ENCODE results near the gene MMP13. TPM values are rescaled to one million over a fixed set of nuclear protein-coding genes. Genes with fewer than 3 reads are reported as not detected.

MMP13 gene
- polyA plus RNA-seq, 1 experiment: not detected

DNA sequence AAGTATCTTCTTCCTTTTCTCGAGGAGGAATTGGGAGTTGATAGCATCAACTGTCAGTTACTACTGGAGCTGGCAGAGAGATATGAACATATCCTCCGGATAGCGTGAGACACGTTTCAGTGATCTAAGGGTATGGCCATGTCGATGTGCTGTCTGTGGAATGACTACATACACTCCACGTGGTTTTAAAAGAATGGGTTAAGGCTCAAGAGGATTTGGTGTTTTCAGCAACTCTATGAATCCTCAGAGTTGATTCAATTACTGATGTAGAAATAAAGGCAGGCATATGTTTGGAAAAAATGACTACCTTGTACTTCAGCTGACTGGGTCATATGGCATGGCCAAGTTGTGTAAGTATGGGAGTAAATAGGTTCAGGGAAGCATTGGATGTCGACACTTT is 22.9 kb downstream of the MMP13 start:
- peaks cover 8% of the 10 kb centered on the region for H3K27me3 ChIP-seq (ENCODE audit: control insufficient read depth, insufficient read depth, low read length)
- TF ChIP-seq, protein P1, sequence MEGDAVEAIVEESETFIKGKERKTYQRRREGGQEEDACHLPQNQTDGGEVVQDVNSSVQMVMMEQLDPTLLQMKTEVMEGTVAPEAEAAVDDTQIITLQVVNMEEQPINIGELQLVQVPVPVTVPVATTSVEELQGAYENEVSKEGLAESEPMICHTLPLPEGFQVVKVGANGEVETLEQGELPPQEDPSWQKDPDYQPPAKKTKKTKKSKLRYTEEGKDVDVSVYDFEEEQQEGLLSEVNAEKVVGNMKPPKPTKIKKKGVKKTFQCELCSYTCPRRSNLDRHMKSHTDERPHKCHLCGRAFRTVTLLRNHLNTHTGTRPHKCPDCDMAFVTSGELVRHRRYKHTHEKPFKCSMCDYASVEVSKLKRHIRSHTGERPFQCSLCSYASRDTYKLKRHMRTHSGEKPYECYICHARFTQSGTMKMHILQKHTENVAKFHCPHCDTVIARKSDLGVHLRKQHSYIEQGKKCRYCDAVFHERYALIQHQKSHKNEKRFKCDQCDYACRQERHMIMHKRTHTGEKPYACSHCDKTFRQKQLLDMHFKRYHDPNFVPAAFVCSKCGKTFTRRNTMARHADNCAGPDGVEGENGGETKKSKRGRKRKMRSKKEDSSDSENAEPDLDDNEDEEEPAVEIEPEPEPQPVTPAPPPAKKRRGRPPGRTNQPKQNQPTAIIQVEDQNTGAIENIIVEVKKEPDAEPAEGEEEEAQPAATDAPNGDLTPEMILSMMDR (IDR thresholded peaks at IDR 0.05; ENCODE audit: low read depth, low read length): no peak
- ChIA-PET CTCF (interaction anchor here (4.9 to 8.4 kb wide), 2 partner anchors 9 to 18 kb away, joined by 37 to 63 read pairs; no protein-coding TSS in a partner anchor), POLR2A (no interaction called here)
- no peaks in the 10 kb centered on the region for H3K9me3 ChIP-seq (ENCODE audit: control insufficient read depth, insufficient read depth, low read length)
- H3K4me3 ChIP-seq (ENCODE audit: low read depth, low read length): no peak overlapping the region
- no peak for DNase-seq (ENCODE audit: low read depth, low spot score)
- H3K27ac ChIP-seq (ENCODE audit: low read depth, low read length): no peak overlapping the region

GRCh38 chr11:102930451-102930850 is 25.1 kb downstream of the MMP13 start:
- H3K27ac ChIP-seq (ENCODE audit: low read depth, low read length): no peak overlapping the region
- DNase-seq (ENCODE audit: low read depth, low spot score): no peak
- CTCF ChIA-PET: interaction anchor here (0.9 to 8.4 kb wide), 4 partner anchors 9 to 19 kb away, joined by 3 to 63 read pairs (median 20); no protein-coding TSS in a partner anchor
- TF ChIP-seq, protein P1 (IDR thresholded peaks at IDR 0.05; ENCODE audit: low read depth, low read length): no peak
- H3K4me3 ChIP-seq (ENCODE audit: low read depth, low read length): no peak overlapping the region
- POLR2A ChIA-PET: no interaction called here
- H3K9me3 ChIP-seq (ENCODE audit: control insufficient read depth, insufficient read depth, low read length): no peaks in the 10 kb centered on the region
- peaks cover 8% of the 10 kb centered on the region for H3K27me3 ChIP-seq (ENCODE audit: control insufficient read depth, insufficient read depth, low read length)

DNA sequence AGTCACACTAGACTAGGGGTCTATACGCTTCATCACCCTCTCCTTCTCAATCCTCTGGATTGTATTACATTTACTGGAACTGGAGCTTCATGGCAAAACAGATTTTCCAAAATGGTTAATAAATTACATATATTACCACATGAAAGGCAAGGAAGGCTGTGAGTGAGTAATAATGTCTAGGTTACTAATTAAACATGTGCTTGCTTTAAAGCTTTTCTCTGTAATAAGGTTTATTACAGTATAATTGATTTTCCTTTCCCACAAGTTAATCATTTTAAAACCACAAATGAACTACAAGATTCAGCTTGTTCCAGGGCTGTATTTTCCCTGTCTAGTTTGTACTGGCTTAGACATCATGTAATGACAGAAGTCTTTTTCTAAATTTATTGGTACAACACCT is 25.6 kb downstream of the MMP13 start:
- DNase-seq (ENCODE audit: low read depth, low spot score): no peak
- TF ChIP-seq, protein P1 (IDR thresholded peaks at IDR 0.05; ENCODE audit: low read depth, low read length): no peak
- no peak overlapping the region for H3K4me3 ChIP-seq (ENCODE audit: low read depth, low read length)
- POLR2A ChIA-PET: no interaction called here
- CTCF ChIA-PET: interaction anchor here (0.9 to 8.4 kb wide), 4 partner anchors 9 to 19 kb away, joined by 3 to 63 read pairs (median 20); no protein-coding TSS in a partner anchor
- no peaks in the 10 kb centered on the region for H3K9me3 ChIP-seq (ENCODE audit: control insufficient read depth, insufficient read depth, low read length)
- H3K27ac ChIP-seq (ENCODE audit: low read depth, low read length): no peak overlapping the region
- peaks cover 8% of the 10 kb centered on the region for H3K27me3 ChIP-seq (ENCODE audit: control insufficient read depth, insufficient read depth, low read length)

- peaks cover 8% of the 10 kb centered on the region for H3K27me3 ChIP-seq (ENCODE audit: control insufficient read depth, insufficient read depth, low read length)
- H3K27ac ChIP-seq (ENCODE audit: low read depth, low read length): no peak overlapping the region
- no peak for DNase-seq (ENCODE audit: low read depth, low spot score)
- no peak overlapping the region for H3K4me3 ChIP-seq (ENCODE audit: low read depth, low read length)
- POLR2A ChIA-PET: no interaction called here
- CTCF ChIA-PET: interaction anchor here (4.9 to 8.4 kb wide), 2 partner anchors 12 to 14 kb away, joined by 37 to 63 read pairs; no protein-coding TSS in a partner anchor
- H3K9me3 ChIP-seq (ENCODE audit: control insufficient read depth, insufficient read depth, low read length): no peaks in the 10 kb centered on the region
- TF ChIP-seq, protein P1 (IDR thresholded peaks at IDR 0.05; ENCODE audit: low read depth, low read length): no peak
Measured at GRCh38 chr11:102929166-102929565, 26.4 kb downstream of the MMP13 start.

DNA sequence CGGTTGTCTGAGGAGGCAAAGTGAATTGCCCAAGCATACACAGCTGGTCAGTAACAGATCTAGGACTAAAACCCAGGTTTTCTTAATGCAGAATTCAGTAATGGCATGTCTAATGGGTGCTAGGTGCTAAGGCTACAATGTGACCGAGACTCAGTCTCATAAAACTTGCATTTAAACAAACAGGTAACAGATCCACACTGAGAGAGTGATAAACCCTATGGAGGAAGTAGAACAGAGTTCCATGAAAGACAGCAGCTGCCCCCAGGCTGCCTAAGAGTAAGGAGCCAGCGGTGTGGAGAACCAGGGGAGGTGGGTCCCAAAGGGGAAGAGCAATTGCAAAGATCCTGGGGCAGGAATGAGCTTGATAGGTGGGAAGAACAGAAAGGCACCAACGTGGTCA is 27.3 kb downstream of the MMP13 start:
- H3K9me3 ChIP-seq (ENCODE audit: control insufficient read depth, insufficient read depth, low read length): no peaks in the 10 kb centered on the region
- peaks cover 6% of the 10 kb centered on the region for H3K27me3 ChIP-seq (ENCODE audit: control insufficient read depth, insufficient read depth, low read length)
- POLR2A ChIA-PET: no interaction called here
- no peak overlapping the region for H3K4me3 ChIP-seq (ENCODE audit: low read depth, low read length)
- CTCF ChIA-PET: interaction anchor here (4.9 to 8.4 kb wide), 2 partner anchors 13 kb away, joined by 37 to 63 read pairs; no protein-coding TSS in a partner anchor
- H3K27ac ChIP-seq (ENCODE audit: low read depth, low read length): no peak overlapping the region
- DNase-seq (ENCODE audit: low read depth, low spot score): no peak
- TF ChIP-seq, protein P1 (IDR thresholded peaks at IDR 0.05; ENCODE audit: low read depth, low read length): no peak
